Cardiac muscle cell (in vitro differentiated cells and primary cell): ENCODE data around the gene MAOA. TPM values are rescaled to one million over a fixed set of nuclear protein-coding genes. Genes with fewer than 3 reads are reported as not detected.
A peak's percentile ranks its signal among the peaks of the same experiment; 100 is the strongest.

ENCODE experiments used
- DNase-seq, 2 donors: peaks; one replicate each; pipeline versions ENCODE4 v3.0.0 to v3.0.0-alpha.2; 2010 to 2017; ENCODE audit warnings: low read depth in 1 of 2, low spot score in 1 of 2
- H3K27ac ChIP-seq: fragments of 200-600 bp; sonication (generic); 2 replicates; pipeline ENCODE4 v1.5.1; 2016
- H3K27me3 ChIP-seq: fragments of 200-600 bp; sonication (generic); 2 replicates; pipeline ENCODE4 v1.6.0; 2016; ENCODE audit warnings: control low read depth
- H3K36me3 ChIP-seq: fragments of 200-600 bp; sonication (generic); 2 replicates; pipeline ENCODE4 v1.5.1; 2016; ENCODE audit warnings: control low read depth
- H3K4me1 ChIP-seq: fragments of 200-600 bp; sonication (generic); 2 replicates; pipeline ENCODE4 v1.8.1; 2017; ENCODE audit warnings: low read depth, mild to moderate bottlenecking, mixed run types
- H3K4me3 ChIP-seq: fragments of 200-600 bp; sonication (generic); 2 replicates; pipeline ENCODE4 v1.5.1; 2016; ENCODE audit warnings: mild to moderate bottlenecking
- H3K9me3 ChIP-seq: fragments of 200-600 bp; sonication (generic); 2 replicates; pipeline ENCODE4 v1.5.1; 2017; ENCODE audit warnings: low read depth, mild to moderate bottlenecking, control low read depth
- polyA plus RNA-seq: library from polyadenylated mRNA; unstranded; fragments of >200 nt; fragmentation: Nextera tagmentation; extraction: Ambion mirVana; gene quantifications from 2 replicates; pipeline ENCODE4 v1.2.1, GENCODE V29; 2016
- total RNA-seq: library from RNA; depleted of rRNA; stranded (reverse); fragments of >200 nt; gene quantifications from 2 replicates; pipeline ENCODE4 v1.2.3, GENCODE V29; 2016
- TF ChIP-seq, protein P1 (sequence below): IDR thresholded peaks from 2 replicates; pipeline ENCODE4 v1.5.1; 2012; ENCODE audit warnings: low read depth, mild to moderate bottlenecking, low read length

The MAOA gene
- total and polyA plus RNA-seq, 2 experiments from 2014 or later, result 6.7 to 10.3 TPM

DNA sequence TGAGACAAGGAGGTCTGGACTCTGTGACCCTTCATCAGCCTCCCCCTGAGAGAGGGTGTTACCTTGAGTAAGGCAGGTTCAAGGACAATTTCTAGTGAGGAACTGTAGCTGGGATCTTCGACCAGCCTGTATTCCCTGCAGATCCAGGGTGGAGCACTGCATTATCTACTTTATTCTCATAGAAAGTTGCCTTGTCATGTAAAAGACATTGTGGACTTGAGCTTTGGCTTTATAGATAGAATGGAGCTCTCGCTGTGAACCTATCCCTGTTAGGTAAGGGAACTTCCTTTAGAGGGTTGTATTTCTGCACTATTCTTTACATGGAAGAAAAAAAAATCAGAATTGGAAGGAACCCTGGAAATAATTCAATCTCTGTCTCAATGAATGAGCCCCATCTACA is 91.4 kb downstream of the MAOA start:
- Histone ChIP-seq H3K4me1 (no peaks in the 10 kb centered on the region), H3K9me3 (no peaks in the 10 kb centered on the region), H3K36me3 (no peaks in the 10 kb centered on the region), H3K27me3 (no peaks in the 10 kb centered on the region), H3K27ac (no peak overlapping the region), H3K4me3 (no peak overlapping the region)
- TF ChIP-seq, protein P1, sequence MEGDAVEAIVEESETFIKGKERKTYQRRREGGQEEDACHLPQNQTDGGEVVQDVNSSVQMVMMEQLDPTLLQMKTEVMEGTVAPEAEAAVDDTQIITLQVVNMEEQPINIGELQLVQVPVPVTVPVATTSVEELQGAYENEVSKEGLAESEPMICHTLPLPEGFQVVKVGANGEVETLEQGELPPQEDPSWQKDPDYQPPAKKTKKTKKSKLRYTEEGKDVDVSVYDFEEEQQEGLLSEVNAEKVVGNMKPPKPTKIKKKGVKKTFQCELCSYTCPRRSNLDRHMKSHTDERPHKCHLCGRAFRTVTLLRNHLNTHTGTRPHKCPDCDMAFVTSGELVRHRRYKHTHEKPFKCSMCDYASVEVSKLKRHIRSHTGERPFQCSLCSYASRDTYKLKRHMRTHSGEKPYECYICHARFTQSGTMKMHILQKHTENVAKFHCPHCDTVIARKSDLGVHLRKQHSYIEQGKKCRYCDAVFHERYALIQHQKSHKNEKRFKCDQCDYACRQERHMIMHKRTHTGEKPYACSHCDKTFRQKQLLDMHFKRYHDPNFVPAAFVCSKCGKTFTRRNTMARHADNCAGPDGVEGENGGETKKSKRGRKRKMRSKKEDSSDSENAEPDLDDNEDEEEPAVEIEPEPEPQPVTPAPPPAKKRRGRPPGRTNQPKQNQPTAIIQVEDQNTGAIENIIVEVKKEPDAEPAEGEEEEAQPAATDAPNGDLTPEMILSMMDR, result no peak
- DNase-seq, result no peak

DNA sequence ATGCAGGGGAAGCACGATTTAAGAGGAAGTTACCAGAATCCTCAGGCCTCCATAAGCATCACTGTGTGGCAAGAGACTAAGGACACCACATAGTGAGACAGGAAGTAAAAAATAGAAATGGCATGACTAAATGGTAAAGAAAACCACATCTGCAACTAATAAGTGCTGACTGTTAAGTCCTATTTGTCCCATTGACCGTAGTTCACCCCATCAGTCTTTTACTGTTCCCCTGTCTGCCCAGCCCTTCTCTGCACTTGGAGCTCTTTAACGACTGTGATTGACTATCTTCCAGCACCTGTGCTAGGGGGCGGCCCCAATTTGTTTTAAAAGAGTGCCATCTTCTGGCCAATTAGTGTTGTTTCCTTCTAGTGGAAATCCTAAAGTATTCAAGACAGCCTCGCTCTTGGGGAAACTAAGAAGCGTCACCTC is 94.2 kb downstream of the MAOA start:
- no peaks in the 10 kb centered on the region for H3K9me3 ChIP-seq
- no peaks in the 10 kb centered on the region for H3K4me1 ChIP-seq
- peak; percentile 67 to 76 for DNase-seq
- H3K27ac ChIP-seq, result no peak overlapping the region
- TF ChIP-seq, protein P1, result peak; percentile 45
- H3K4me3 ChIP-seq, result no peak overlapping the region
- no peaks in the 10 kb centered on the region for H3K27me3 ChIP-seq
- H3K36me3 ChIP-seq, result no peaks in the 10 kb centered on the region

DNA sequence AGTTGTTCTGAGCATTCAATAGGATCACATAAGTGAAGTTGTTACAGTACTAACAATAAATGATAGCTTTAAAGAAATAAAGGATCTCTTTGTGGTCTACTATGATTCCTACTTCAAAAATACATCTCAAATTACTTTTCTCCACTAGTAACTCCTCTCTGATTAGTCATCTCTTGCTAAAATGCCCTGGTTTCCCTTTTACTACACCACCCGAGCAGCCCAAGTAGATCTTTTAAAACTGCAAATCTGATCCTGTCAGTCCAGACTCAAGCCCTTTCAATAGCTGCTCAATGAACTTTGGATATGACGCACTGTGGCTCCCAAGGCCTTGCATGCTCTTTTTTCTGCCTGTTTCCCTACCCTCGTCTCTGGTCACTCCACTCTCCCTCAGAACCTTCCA is 97.5 kb downstream of the MAOA start:
- TF ChIP-seq, protein P1, result no peak
- Histone ChIP-seq H3K36me3 (no peaks in the 10 kb centered on the region), H3K27me3 (no peaks in the 10 kb centered on the region), H3K4me1 (no peaks in the 10 kb centered on the region), H3K4me3 (no peak overlapping the region), H3K27ac (no peak overlapping the region), H3K9me3 (no peaks in the 10 kb centered on the region)
- DNase-seq, result no peak

DNA sequence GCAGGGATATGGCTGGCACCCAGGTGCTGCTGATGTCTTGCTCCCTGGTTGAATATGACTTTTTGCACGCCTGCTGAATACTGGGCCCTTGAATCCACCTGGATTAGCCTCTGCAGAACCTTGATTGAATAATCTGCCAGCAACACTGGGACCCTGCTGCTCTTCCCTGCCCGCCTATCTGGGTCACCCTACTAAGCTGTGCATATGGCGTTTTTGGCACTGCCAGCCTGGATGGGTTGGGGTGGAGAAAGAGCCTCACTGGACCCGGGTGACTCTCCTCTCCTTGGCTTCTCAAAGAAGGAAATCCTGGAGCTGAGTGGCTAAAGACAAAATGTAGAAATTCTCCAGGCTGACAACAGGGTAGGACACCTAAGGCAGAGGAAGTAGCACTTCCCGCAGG is 100.0 kb downstream of the MAOA start:
- H3K4me3 ChIP-seq, result no peak overlapping the region
- no peaks in the 10 kb centered on the region for H3K9me3 ChIP-seq
- no peaks in the 10 kb centered on the region for H3K27me3 ChIP-seq
- no peaks in the 10 kb centered on the region for H3K36me3 ChIP-seq
- TF ChIP-seq, protein P1, result no peak
- H3K4me1 ChIP-seq, result no peaks in the 10 kb centered on the region
- no peak overlapping the region for H3K27ac ChIP-seq
- DNase-seq, result no peak

DNA sequence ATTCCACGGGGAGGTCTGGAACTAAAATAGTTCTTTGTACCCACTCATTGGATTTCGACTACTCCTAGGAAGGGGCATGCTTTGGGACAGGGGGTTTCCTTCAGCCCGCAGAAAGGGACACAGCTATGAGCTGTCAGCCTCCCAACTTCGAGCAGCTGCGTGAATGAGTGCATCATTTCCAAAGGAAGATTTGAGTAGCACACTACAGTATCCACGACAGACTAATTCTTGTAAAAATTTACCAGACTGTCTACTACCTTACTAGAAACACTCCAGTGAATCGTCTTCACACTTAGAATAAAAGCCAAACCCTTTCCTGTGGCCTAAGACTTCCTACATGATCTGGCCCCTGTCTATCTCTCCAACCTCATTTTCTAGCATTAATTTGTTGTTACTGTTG is 101.9 kb downstream of the MAOA start:
- TF ChIP-seq, protein P1, result no peak
- Histone ChIP-seq H3K36me3 (no peaks in the 10 kb centered on the region), H3K9me3 (no peaks in the 10 kb centered on the region), H3K4me1 (no peaks in the 10 kb centered on the region), H3K4me3 (no peak overlapping the region), H3K27ac (no peak overlapping the region), H3K27me3 (no peaks in the 10 kb centered on the region)
- no peak for DNase-seq
